RWPE2 (cell line): ENCODE measurements around the gene ACSL6.

Experiments
- ATAC-seq: fragments of 200-7000 bp; cut with Tn5 transposase; 3 replicates; pipeline ENCODE4 v1.9.1; 2021; ENCODE audit warnings: low read depth
- DNase-seq: peaks from one replicate; pipeline ENCODE4 v3.0.0-alpha.2; 2020; ENCODE audit warnings: low spot score
- H3K27ac ChIP-seq: fragments of 450-650 bp; 2 replicates; pipeline ENCODE4 v1.5.1; 2017; ENCODE audit warnings: mild to moderate bottlenecking; ENCODE audit not compliant: poor library complexity, severe bottlenecking
- H3K27me3 ChIP-seq: fragments of 250-450 bp; sonication (Bioruptor Pico); 2 replicates; pipeline ENCODE4 v1.5.1; 2021; ENCODE audit warnings: mild to moderate bottlenecking, moderate library complexity; ENCODE audit not compliant: insufficient read depth, poor library complexity, severe bottlenecking
- H3K36me3 ChIP-seq: fragments of 250-450 bp; sonication (Bioruptor Pico); 2 replicates; pipeline ENCODE4 v1.5.1; 2020; ENCODE audit warnings: low read depth, mild to moderate bottlenecking, moderate library complexity
- H3K4me1 ChIP-seq: fragments of 250-450 bp; sonication (Bioruptor Pico); 2 replicates; pipeline ENCODE4 v1.5.1; 2021; ENCODE audit warnings: mild to moderate bottlenecking, moderate library complexity; ENCODE audit not compliant: insufficient read depth, poor library complexity, severe bottlenecking
- H3K4me3 ChIP-seq: fragments of 250-450 bp; sonication (Bioruptor Pico); 2 replicates; pipeline ENCODE4 v1.5.1; 2021; ENCODE audit warnings: mild to moderate bottlenecking, moderate library complexity; ENCODE audit not compliant: severe bottlenecking
- H3K9me3 ChIP-seq: fragments of 250-450 bp; sonication (Bioruptor Pico); 2 replicates; pipeline ENCODE4 v1.5.1; 2021; ENCODE audit warnings: mild to moderate bottlenecking, moderate library complexity; ENCODE audit not compliant: severe bottlenecking
- TF ChIP-seq, protein P1 (sequence below): fragments of 450-650 bp; IDR thresholded peaks from one replicate; pipeline ENCODE4 v1.5.1; 2017; ENCODE audit warnings: mild to moderate bottlenecking, moderate library complexity; ENCODE audit not compliant: poor library complexity, severe bottlenecking

The ACSL6 gene

DNA sequence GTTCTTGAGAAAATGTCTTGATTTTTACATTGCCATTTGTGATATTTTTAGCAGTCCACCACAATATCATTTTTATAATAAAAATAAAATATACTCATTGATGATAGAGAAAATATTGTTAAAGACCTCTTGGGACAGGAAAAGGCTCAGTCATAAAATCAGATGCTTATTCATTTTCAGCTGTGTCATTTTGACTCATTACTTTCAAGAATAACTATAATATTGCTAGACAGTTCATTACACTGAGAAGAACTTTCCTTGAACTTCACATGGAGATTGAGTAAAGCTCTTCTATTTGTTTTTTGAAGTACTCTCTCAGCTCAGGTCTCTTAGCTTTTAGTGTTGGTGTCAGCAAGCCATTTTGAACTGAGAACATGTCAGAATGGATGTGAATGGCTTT, 57.5 kb downstream of the ACSL6 start:
- H3K9me3 ChIP-seq, result no peaks in the 10 kb centered on the region
- no peak for DNase-seq
- H3K36me3 ChIP-seq, result no peaks in the 10 kb centered on the region
- H3K4me1 ChIP-seq, result no peaks in the 10 kb centered on the region
- no peak for ATAC-seq
- TF ChIP-seq, protein P1, sequence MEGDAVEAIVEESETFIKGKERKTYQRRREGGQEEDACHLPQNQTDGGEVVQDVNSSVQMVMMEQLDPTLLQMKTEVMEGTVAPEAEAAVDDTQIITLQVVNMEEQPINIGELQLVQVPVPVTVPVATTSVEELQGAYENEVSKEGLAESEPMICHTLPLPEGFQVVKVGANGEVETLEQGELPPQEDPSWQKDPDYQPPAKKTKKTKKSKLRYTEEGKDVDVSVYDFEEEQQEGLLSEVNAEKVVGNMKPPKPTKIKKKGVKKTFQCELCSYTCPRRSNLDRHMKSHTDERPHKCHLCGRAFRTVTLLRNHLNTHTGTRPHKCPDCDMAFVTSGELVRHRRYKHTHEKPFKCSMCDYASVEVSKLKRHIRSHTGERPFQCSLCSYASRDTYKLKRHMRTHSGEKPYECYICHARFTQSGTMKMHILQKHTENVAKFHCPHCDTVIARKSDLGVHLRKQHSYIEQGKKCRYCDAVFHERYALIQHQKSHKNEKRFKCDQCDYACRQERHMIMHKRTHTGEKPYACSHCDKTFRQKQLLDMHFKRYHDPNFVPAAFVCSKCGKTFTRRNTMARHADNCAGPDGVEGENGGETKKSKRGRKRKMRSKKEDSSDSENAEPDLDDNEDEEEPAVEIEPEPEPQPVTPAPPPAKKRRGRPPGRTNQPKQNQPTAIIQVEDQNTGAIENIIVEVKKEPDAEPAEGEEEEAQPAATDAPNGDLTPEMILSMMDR, result no peak
- no peak overlapping the region for H3K4me3 ChIP-seq
- no peak overlapping the region for H3K27ac ChIP-seq
- H3K27me3 ChIP-seq, result no peaks in the 10 kb centered on the region

DNA sequence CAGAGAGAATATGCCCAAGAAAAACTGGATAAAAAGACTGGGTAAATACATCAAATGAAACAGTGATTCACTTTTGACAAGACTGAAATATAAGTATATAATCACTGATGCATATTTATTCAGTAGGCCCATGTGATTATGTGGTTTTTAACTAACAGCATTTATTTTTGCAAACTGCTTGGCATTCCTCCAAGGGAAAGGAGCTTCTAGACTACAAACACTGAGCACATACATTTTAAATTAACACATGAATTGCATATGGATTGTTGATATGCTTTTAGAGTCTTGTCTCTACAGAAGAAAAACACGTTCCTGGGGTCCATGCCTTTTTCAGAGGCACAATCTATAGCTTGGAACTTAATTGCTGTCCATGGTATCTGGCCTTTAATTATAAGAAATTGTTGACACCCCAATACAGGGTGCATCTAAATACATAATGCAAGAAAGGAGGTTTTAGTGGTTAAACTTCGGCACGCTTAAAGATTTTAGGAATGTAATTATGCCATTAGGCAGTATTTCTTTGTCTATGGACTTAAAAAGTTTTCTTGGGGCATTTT, 59.1 kb downstream of the ACSL6 start:
- no peaks in the 10 kb centered on the region for H3K27me3 ChIP-seq
- no peaks in the 10 kb centered on the region for H3K36me3 ChIP-seq
- no peak for DNase-seq

DNA sequence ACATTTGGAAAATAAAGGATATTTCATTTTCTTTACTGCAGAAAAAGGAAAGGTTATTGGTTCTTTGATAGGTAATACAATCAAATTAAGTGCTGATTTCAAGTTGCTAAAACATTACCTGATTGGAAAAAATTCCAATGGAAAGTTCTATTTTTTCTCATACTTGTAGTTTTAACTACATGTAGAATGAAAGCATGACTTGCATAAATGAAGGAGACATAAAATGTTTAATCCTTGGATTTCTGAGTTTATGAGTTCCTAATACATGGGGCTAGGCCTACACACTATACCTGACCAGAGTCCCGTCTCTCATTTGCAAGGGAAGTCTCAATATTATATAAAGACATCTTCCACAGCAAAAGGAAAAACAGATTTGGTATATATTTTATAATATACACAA, 60.8 kb downstream of the ACSL6 start:
- Histone ChIP-seq H3K4me1 (no peaks in the 10 kb centered on the region), H3K4me3 (no peak overlapping the region), H3K27ac (no peak overlapping the region), H3K27me3 (no peaks in the 10 kb centered on the region), H3K36me3 (no peaks in the 10 kb centered on the region), H3K9me3 (no peaks in the 10 kb centered on the region)
- TF ChIP-seq, protein P1, result no peak
- no peak for DNase-seq
- no peak for ATAC-seq

More for the DNA sequence above, 59.1 kb downstream of the ACSL6 start:
- no peaks in the 10 kb centered on the region for H3K9me3 ChIP-seq
- H3K4me1 ChIP-seq, result no peaks in the 10 kb centered on the region
- H3K27ac ChIP-seq, result no peak overlapping the region
- no peak overlapping the region for H3K4me3 ChIP-seq
- TF ChIP-seq, protein P1, result no peak
- ATAC-seq, result no peak

DNA sequence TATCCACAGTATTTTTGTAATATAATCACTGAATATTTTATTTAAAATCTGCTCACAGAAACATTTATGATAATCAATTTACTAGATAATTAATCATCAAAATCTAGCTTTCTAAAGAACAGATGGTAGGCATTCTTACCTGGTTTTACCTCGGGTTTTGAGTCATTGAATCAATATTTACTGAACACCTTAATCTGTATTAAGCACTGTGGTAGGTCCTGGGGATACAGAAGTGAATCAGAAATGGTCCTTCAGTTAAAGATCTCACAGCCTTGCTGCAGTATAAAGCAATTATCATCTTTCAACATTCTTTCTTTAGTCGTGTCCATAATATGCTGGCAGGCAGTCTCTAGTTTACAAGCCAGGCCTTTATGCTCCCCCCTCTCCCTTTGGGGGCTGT, 64.0 kb downstream of the ACSL6 start:
- H3K4me1 ChIP-seq, result no peaks in the 10 kb centered on the region
- H3K36me3 ChIP-seq, result no peaks in the 10 kb centered on the region
- H3K9me3 ChIP-seq, result no peaks in the 10 kb centered on the region
- no peaks in the 10 kb centered on the region for H3K27me3 ChIP-seq
- DNase-seq (no peak), ATAC-seq (peak; percentile 83)
- TF ChIP-seq, protein P1, result no peak
- H3K27ac ChIP-seq, result no peak overlapping the region
- no peak overlapping the region for H3K4me3 ChIP-seq

DNA sequence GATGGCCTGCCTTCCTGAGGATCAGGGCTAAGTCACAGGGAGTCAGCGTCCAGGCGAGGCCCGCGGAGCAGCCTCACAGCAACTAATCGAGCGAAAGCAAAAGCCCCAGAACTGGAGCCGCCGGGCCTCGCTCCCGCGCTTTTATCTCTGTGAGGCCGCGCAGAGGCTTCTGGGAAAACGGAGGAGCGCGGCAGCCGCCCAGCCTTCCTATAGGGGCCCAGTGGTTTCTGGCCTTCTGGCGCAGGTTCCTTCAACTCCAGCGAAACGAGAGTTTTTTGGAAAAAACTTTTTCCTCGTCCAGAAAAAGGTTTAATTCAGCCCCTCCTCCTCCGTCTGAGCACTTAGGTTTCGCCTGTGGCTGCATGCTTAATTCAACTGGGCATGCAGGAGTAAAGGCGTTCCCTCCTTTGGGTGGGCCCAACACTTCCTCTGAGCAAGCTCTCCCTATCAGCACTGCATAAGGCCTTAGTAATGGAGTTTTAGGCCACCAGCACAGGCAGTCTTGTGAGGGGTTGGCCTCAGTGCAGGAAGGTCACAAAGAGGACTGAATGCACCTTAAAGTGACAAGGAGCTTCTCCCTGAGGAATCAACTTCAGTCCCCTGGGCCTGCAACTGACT, 65.8 kb downstream of the ACSL6 start, which contains the start of gene MEIKIN:
TSS of gene MEIKIN (minus strand) at position 113 of the 618 bp plus-strand sequence. CDS start 158 bp downstream, outside the sequence.
- H3K36me3 ChIP-seq, result no peaks in the 10 kb centered on the region
- TF ChIP-seq, protein P1, result no peak
- DNase-seq, result no peak
- no peaks in the 10 kb centered on the region for H3K9me3 ChIP-seq
- ATAC-seq, result no peak
- no peak within 1 kb of the TSS for H3K27ac ChIP-seq
- no peak within 1 kb of the TSS for H3K4me3 ChIP-seq
- H3K27me3 ChIP-seq, result no peaks in the 10 kb centered on the region
- no peaks in the 10 kb centered on the region for H3K4me1 ChIP-seq
